Sigmoid colon (tissue), 4 donors: ENCODE results near the gene DNAI1.

ENCODE experiments used
- EP300 ChIP-seq, 4 donors: sonication (generic); formaldehyde crosslinking; IDR thresholded peaks; one replicate each; pipeline ENCODE4 v1.6.1; 2017; ENCODE audit warnings: antibody characterized with exemption in 4 of 4
- POLR2A ChIP-seq, 2 donors: fragments of 450-650 bp; IDR thresholded peaks; one replicate each; pipeline ENCODE4 v1.6.1; 2016; ENCODE audit warnings: antibody characterized with exemption in 2 of 2, mild to moderate bottlenecking in 2 of 2, moderate library complexity in 2 of 2
- POLR2AphosphoS5 ChIP-seq, 4 donors: sonication (generic); formaldehyde crosslinking; IDR thresholded peaks; one replicate each; pipeline ENCODE4 v1.6.1; 2017; ENCODE audit warnings: antibody characterized with exemption in 4 of 4
- TF ChIP-seq, protein P1 (sequence below), 4 experiments: fragments of 450-650 bp in 3 of 4; fragments of 200-600 bp in 1 of 4; IDR thresholded peaks; one replicate each; pipeline ENCODE4 v1.5.1; 2016 to 2019; ENCODE audit warnings: antibody characterized with exemption in 4 of 4, mild to moderate bottlenecking in 3 of 4, moderate library complexity in 2 of 4

DNA sequence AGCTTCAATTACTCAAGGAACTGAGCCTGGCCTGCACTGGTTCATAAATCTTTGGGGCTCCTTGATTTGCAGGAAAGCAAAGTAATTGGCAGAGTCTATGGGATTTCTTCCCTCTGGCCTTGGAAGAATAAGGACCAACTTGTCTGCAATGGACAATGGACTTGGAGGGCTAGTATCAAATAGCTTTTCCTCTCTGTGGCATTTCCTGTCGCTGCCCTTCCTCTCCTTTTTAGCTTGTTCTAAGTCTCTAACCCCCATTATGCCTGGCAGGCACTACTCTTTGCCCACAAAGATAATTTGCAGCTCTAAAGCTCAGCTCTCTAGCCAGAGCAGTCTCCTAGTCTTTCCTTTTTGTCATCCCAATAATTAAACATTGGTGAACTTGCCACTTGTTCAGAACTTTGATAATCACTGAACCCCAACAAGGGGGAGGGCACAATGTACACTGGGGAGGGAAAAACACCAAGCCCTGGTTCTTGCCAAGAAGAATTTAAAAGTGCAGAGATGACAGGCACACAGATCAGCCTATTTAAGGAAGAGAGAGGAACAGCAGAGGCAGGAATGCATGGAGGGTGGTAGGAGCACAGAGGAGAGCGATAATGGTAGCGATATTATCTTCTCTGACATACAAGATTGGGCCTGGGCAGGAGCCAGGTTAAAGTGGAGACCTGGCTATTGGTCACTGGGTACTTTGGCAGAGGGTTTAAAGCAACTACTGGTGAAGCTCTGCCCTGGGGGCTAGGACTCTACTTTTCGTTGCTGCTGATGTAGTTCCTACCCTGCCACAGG lies 38.7 kb upstream of the DNAI1 start:
- TF ChIP-seq POLR2A (IDR thresholded peaks at IDR 0.05) (no peak), POLR2AphosphoS5 (IDR thresholded peaks at IDR 0.05) (no peak), EP300 (IDR thresholded peaks at IDR 0.05) (no peak)
- TF ChIP-seq, protein P1, sequence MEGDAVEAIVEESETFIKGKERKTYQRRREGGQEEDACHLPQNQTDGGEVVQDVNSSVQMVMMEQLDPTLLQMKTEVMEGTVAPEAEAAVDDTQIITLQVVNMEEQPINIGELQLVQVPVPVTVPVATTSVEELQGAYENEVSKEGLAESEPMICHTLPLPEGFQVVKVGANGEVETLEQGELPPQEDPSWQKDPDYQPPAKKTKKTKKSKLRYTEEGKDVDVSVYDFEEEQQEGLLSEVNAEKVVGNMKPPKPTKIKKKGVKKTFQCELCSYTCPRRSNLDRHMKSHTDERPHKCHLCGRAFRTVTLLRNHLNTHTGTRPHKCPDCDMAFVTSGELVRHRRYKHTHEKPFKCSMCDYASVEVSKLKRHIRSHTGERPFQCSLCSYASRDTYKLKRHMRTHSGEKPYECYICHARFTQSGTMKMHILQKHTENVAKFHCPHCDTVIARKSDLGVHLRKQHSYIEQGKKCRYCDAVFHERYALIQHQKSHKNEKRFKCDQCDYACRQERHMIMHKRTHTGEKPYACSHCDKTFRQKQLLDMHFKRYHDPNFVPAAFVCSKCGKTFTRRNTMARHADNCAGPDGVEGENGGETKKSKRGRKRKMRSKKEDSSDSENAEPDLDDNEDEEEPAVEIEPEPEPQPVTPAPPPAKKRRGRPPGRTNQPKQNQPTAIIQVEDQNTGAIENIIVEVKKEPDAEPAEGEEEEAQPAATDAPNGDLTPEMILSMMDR (IDR thresholded peaks at IDR 0.05), result no peak
